ENCODE data around the gene ARID1B. TPM values are rescaled to one million over a fixed set of nuclear protein-coding genes. Genes with fewer than 3 reads are reported as not detected.
A peak's percentile ranks its signal among the peaks of the same experiment; 100 is the strongest.

ARID1B gene
- total and polyA plus RNA-seq, 9 of the 15 experiments (the other 6 are each of a cell fraction or from before 2014, with no cell fraction given): 12.5 to 50.5 (median 25.8) TPM

- Histone ChIP-seq H3K9me3 (replicated peaks; ENCODE audit: control insufficient read depth, insufficient read depth, low read depth, low read length) (no peaks in the 10 kb centered on the region), H3K9ac (ENCODE audit: insufficient read depth in 1 of 2, low read depth in 2 of 2, low read length in 2 of 2) (peak overlapping the region; percentile 95 to 98), H3K79me2 (ENCODE audit: control insufficient read depth, insufficient read depth, low read length) (peaks cover 76% of the 10 kb centered on the region), H3K4me3 (peak overlapping the region; percentile 75), H3K9me1 (ENCODE audit: control insufficient read depth, insufficient read depth, low read length) (no peaks in the 10 kb centered on the region), H3K27ac (ENCODE audit: extremely low read depth, low read depth, low read length) (peak overlapping the region; percentile 94), H2AFZ (ENCODE audit: low read depth, low read length) (peak overlapping the region; percentile 75), H4K20me1 (replicated peaks; ENCODE audit: control insufficient read depth, insufficient read depth, low read length) (no peaks in the 10 kb centered on the region), H3K27me3 (ENCODE audit: control insufficient read depth in 2 of 2, insufficient read depth in 2 of 2, low read length in 2 of 2) (no peaks in the 10 kb centered on the region), H3K4me2 (ENCODE audit: insufficient read depth, low read length) (peak overlapping the region; percentile 94), H3K4me1 (replicated peaks in 1 of 2; ENCODE audit: control insufficient read depth in 2 of 2, insufficient read depth in 2 of 2, low read length in 2 of 2) (peaks cover 13 to 15% of the 10 kb centered on the region in 2 experiments; a peak in 4 of 5 replicates), H3K36me3 (ENCODE audit: control insufficient read depth, insufficient read depth, low read length) (peaks cover 2% of the 10 kb centered on the region; the same call in 1 of the 3 replicates)
- no peak for FAIRE-seq
- POLR2A ChIA-PET: interaction anchor here (0.6 to 2.0 kb wide), 16 partner anchors 9 to 222 kb away, joined by 3 to 11 read pairs (median 3); no protein-coding TSS in a partner anchor
- DNase-seq (ENCODE audit: extremely low read depth in 1 of 4, low spot score in 3 of 4): peak; percentile 62 to 73 (median 68)
- intact Hi-C loops (cut with micrococcal nuclease): loop anchor here (1.0 to 5.0 kb wide), 4 partner anchors 73 to 242 kb away; no protein-coding TSS in a partner anchor
- BruUV-seq (replicated peaks): no TSS peak
- CTCF ChIA-PET (ENCODE audit: low intra/inter-chr PET ratio): interaction anchor here (0.5 to 0.6 kb wide), 2 partner anchors 85 to 212 kb away, joined by 3 to 4 read pairs; no protein-coding TSS in a partner anchor
- in situ Hi-C loops (cut with MboI): no loop called here
- peak; percentile 31 for ATAC-seq
- under 1% methylated on average over 35 of the region's 108 CpGs for WGBS (ENCODE audit: insufficient coverage, low coverage, missing lambda C conversion rate)
- peak; percentile 89 for TF ChIP-seq HNRNPL (IDR thresholded peaks at IDR 0.05; ENCODE audit: low read depth, low read length)
- 0 out of 2 replicates have a peak, but pooled peaks have one; percentile 12 for TF ChIP-seq ZNF263 (CRISPR knock-in tag; IDR thresholded peaks at IDR 0.05; ENCODE audit: borderline replicate concordance)
- TF ChIP-seq EGR1 (conservative IDR thresholded peaks at IDR 0.05): peak; percentile 85
- TF ChIP-seq BRD4 (IDR thresholded peaks at IDR 0.05): no peak
- TF ChIP-seq RBBP5 (IDR thresholded peaks at IDR 0.05; ENCODE audit: borderline replicate concordance, insufficient read depth, low read length, poor library complexity, severe bottlenecking): peak; percentile 85
- TF ChIP-seq ZNF639 (CRISPR knock-in tag; conservative IDR thresholded peaks at IDR 0.05 in 1 of 2, IDR thresholded peaks at IDR 0.05 in 1 of 2): peak in 1 of 2 experiments; percentile 49; a peak in 1 of 4 replicates
- TF ChIP-seq MLLT1 (IDR thresholded peaks at IDR 0.05): peak; percentile 8 to 39; a peak in 2 of 4 replicates
- peak; percentile 48; the same call in 1 of the 2 replicates for TF ChIP-seq RB1 (IDR thresholded peaks at IDR 0.05; ENCODE audit: low read depth)
- no peak for TF ChIP-seq TOE1 (IDR thresholded peaks at IDR 0.05; ENCODE audit: borderline replicate concordance)
- TF ChIP-seq TOE1 (CRISPR knock-in tag; IDR thresholded peaks at IDR 0.05; ENCODE audit: borderline replicate concordance, low read depth): no peak
- no peak for TF ChIP-seq ZNF232 (CRISPR knock-in tag; IDR thresholded peaks at IDR 0.05)
Measured at GRCh38 chr6:156779206-156780094, 2.3 kb downstream of the ARID1B start.
